Measurements from ENCODE around the gene RHOBTB3.

RHOBTB3 gene

DNA sequence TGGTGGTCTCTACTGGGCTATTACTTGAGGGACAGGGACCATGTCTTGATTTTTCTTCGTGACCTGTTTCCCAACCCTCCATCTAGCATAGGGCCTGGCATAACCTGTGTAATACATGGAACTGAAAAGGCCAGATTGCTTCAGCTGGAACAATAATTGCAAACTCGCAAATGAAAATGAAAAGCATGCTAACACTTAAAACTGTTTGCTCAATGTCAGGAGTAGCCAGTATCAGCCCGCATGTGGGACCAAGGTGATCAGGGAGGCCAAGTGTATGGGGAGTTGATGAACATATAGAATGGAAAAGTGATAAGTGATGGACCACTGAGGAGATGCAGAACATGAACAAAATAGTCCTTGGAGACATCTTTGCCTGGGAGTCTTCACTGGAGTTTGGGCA lies 66.2 kb downstream of the RHOBTB3 start:
- no peak overlapping the region for H3K27ac ChIP-seq
- TF ChIP-seq ZFX (IDR thresholded peaks at IDR 0.05): no peak
- TF ChIP-seq CTCF (conservative IDR thresholded peaks at IDR 0.05): no peak

GRCh38 chr5:95798048-95798447 lies 66.9 kb downstream of the RHOBTB3 start:
- TF ChIP-seq CTCF (conservative IDR thresholded peaks at IDR 0.05): no peak
- no peak for TF ChIP-seq ZFX (IDR thresholded peaks at IDR 0.05)
- H3K27ac ChIP-seq: no peak overlapping the region

DNA sequence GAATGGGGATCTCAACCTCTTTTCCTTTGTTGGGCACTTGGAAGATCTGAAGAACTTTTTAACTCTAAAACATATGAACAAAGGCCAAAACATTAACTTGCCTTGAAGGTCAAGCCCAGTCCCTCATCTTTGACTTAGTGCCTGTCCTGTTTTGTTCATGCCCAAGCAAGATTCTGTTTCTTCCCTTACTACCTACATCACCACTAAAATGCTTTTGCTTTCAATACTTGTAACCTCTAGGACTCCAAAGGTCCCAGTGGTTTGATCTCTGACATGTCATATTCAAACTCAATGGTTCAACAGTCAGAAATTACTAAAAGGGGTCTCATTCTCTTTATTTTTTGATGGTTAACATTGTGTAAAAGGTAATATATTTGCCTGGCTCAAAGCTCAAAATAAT lies 67.4 kb downstream of the RHOBTB3 start:
- no peak overlapping the region for H3K27ac ChIP-seq
- TF ChIP-seq CTCF (conservative IDR thresholded peaks at IDR 0.05): no peak
- TF ChIP-seq ZFX (IDR thresholded peaks at IDR 0.05): no peak

DNA sequence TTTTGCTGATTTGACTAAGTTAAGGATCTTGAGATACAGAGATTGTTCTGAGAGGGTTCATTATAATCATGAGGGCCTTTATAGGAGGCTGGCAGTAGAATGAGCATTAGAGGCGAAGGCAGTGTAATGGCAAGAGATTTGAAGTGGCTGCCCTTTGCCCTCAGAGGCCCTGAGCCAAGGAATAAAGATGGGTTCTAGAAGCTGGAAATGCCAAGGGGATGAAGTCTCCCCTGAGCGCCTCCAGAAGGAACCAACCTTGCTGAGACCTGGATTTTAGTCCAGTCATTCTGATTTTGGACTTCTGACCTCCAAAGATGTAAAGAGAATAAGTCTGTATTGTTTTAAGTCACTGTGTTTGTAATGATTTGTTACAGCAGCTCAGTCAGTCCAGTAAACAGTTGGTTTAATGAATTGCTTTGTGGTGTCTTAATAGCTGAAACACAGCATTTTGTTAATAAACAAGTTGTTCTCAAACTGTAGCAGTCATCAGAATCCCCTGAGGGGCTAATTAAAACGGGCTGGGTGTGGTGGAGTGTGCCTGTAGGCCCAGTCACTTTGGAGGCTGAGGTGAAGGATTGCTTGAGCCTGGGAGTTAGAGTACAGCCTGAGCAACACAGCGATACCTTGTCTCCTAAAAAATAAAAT lies 68.2 kb downstream of the RHOBTB3 start:
- TF ChIP-seq CTCF (conservative IDR thresholded peaks at IDR 0.05): no peak
- TF ChIP-seq ZFX (IDR thresholded peaks at IDR 0.05): no peak
- H3K27ac ChIP-seq: no peak overlapping the region

- H3K27ac ChIP-seq: no peak overlapping the region
- TF ChIP-seq ZFX (IDR thresholded peaks at IDR 0.05) (no peak), CTCF (conservative IDR thresholded peaks at IDR 0.05) (no peak)
These were observed 69.4 kb downstream of the RHOBTB3 start for GRCh38 chr5:95800553-95800952.

DNA sequence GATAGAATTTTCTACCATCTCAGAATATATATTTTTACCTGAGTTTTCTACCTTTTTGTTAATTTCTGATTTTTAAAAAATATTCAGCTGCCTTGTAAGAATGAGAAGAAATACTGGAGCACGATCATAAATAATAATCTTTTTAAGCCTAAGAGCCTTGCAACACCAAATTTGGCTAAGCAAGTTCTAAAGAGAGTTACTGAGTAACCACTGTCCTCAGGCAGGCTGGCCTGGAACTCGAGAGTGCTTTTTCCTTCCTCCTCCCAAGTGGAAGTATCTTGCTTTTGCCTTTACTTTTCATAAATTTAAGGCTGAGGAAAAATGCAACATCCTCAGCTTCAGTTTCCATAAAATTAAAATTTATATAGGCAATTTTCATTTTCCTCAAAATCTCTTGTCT lies 70.4 kb downstream of the RHOBTB3 start:
- no peak for TF ChIP-seq ZFX (IDR thresholded peaks at IDR 0.05)
- no peak for TF ChIP-seq CTCF (conservative IDR thresholded peaks at IDR 0.05)
- no peak overlapping the region for H3K27ac ChIP-seq

GRCh38 chr5:95801961-95802360 lies 70.8 kb downstream of the RHOBTB3 start:
- TF ChIP-seq ZFX (IDR thresholded peaks at IDR 0.05): no peak
- TF ChIP-seq CTCF (conservative IDR thresholded peaks at IDR 0.05): no peak
- no peak overlapping the region for H3K27ac ChIP-seq
